Uterus (tissue), 2 donors: ENCODE results near the gene THBD.

Experiments
- POLR2A ChIP-seq, 2 donors: fragments of 450-650 bp; IDR thresholded peaks; one replicate each; pipeline ENCODE4 v1.6.1; 2016; ENCODE audit warnings: antibody characterized with exemption in 2 of 2, mild to moderate bottlenecking in 1 of 2, moderate library complexity in 1 of 2
- TF ChIP-seq, protein P1 (sequence below), 4 experiments: fragments of 200-600 bp in 2 of 4; fragments of 450-650 bp in 2 of 4; sonication (generic) in 2 of 4; IDR thresholded peaks; one replicate each; pipeline ENCODE4 v1.5.1; 2016 to 2019; ENCODE audit warnings: antibody characterized with exemption in 4 of 4, mild to moderate bottlenecking in 2 of 4, moderate library complexity in 1 of 4

DNA sequence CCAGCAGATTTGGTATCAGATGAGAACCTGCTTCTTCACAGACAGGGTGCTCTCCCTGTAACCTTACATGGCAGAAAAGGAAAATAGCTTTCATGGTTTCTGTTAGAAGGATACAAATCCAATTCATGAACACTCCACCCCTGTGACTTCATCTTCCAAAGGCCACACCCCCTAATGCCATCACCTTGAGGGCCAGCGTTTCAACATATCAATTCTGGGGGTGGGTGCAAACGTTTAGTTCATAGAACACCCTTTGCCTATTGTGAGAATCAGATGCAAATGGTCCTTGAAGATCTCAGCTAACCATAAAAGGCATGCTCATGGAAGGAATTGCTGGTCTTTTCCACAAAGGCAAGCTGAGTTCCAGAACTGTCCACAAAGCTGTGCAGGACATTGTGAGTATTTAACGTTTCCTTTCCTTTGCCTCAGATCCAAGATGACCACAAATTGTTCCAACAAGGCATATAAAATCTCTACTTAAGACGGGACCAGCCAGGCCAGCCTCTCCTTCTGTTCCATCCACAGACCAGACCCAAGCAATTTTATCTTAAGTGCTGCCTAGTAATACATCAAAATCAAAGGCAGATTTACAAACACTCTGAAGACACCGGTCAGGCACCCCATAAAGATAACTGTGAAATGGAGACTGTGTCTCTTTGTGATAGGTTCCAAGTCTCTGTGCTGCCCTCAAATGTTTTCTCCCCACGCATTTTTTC is 49.1 kb downstream of the THBD start:
- TF ChIP-seq, protein P1, sequence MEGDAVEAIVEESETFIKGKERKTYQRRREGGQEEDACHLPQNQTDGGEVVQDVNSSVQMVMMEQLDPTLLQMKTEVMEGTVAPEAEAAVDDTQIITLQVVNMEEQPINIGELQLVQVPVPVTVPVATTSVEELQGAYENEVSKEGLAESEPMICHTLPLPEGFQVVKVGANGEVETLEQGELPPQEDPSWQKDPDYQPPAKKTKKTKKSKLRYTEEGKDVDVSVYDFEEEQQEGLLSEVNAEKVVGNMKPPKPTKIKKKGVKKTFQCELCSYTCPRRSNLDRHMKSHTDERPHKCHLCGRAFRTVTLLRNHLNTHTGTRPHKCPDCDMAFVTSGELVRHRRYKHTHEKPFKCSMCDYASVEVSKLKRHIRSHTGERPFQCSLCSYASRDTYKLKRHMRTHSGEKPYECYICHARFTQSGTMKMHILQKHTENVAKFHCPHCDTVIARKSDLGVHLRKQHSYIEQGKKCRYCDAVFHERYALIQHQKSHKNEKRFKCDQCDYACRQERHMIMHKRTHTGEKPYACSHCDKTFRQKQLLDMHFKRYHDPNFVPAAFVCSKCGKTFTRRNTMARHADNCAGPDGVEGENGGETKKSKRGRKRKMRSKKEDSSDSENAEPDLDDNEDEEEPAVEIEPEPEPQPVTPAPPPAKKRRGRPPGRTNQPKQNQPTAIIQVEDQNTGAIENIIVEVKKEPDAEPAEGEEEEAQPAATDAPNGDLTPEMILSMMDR (IDR thresholded peaks at IDR 0.05) = no peak
- no peak for TF ChIP-seq POLR2A (IDR thresholded peaks at IDR 0.05)
